ENCODE results near the gene TAC3.

GRCh38 chr12:57031789-57032188 is 15.5 kb upstream of the TAC3 start:
- TF ChIP-seq EZH2 (IDR thresholded peaks at IDR 0.05; ENCODE audit: insufficient read depth, low read length) = no peak
- no peak for TF ChIP-seq CTCF (IDR thresholded peaks at IDR 0.05; ENCODE audit: insufficient read depth, low read depth, low read length)
